Sigmoid colon (tissue), 4 donors: ENCODE data around the gene PLBD2.

ENCODE experiments used
- EP300 ChIP-seq, 4 donors: sonication (generic); formaldehyde crosslinking; IDR thresholded peaks; one replicate each; pipeline ENCODE4 v1.6.1; 2017; ENCODE audit warnings: antibody characterized with exemption in 4 of 4
- POLR2A ChIP-seq, 2 donors: fragments of 450-650 bp; IDR thresholded peaks; one replicate each; pipeline ENCODE4 v1.6.1; 2016; ENCODE audit warnings: antibody characterized with exemption in 2 of 2, mild to moderate bottlenecking in 2 of 2, moderate library complexity in 2 of 2
- POLR2AphosphoS5 ChIP-seq, 4 donors: sonication (generic); formaldehyde crosslinking; IDR thresholded peaks; one replicate each; pipeline ENCODE4 v1.6.1; 2017; ENCODE audit warnings: antibody characterized with exemption in 4 of 4
- TF ChIP-seq, protein P1 (sequence below), 4 experiments: fragments of 450-650 bp in 3 of 4; fragments of 200-600 bp in 1 of 4; IDR thresholded peaks; one replicate each; pipeline ENCODE4 v1.5.1; 2016 to 2019; ENCODE audit warnings: antibody characterized with exemption in 4 of 4, mild to moderate bottlenecking in 3 of 4, moderate library complexity in 2 of 4

GRCh38 chr12:113370923-113371682 lies 12.7 kb downstream of the PLBD2 start:
- TF ChIP-seq EP300 (IDR thresholded peaks at IDR 0.05) (no peak), POLR2AphosphoS5 (IDR thresholded peaks at IDR 0.05) (no peak), POLR2A (IDR thresholded peaks at IDR 0.05) (no peak)
- TF ChIP-seq, protein P1, sequence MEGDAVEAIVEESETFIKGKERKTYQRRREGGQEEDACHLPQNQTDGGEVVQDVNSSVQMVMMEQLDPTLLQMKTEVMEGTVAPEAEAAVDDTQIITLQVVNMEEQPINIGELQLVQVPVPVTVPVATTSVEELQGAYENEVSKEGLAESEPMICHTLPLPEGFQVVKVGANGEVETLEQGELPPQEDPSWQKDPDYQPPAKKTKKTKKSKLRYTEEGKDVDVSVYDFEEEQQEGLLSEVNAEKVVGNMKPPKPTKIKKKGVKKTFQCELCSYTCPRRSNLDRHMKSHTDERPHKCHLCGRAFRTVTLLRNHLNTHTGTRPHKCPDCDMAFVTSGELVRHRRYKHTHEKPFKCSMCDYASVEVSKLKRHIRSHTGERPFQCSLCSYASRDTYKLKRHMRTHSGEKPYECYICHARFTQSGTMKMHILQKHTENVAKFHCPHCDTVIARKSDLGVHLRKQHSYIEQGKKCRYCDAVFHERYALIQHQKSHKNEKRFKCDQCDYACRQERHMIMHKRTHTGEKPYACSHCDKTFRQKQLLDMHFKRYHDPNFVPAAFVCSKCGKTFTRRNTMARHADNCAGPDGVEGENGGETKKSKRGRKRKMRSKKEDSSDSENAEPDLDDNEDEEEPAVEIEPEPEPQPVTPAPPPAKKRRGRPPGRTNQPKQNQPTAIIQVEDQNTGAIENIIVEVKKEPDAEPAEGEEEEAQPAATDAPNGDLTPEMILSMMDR (IDR thresholded peaks at IDR 0.05), result no peak
